KBM-7 (cell line): ENCODE results near the gene PTPRM.
A peak's percentile ranks its signal among the peaks of the same experiment; 100 is the strongest.

ENCODE experiments used
- DNase-seq: peaks from one replicate; pipeline ENCODE4 v3.0.0-alpha.2; 2015
- in situ Hi-C: fragments of 300-500 bp; cut with MboI; formaldehyde crosslinking; loops from 2 replicates; pipeline ENCODE4 v1.14.3; 2020; ENCODE audit warnings: low sequenced_read_pairs, low pct_unique_long_range_greater_than_20kb, mixed read lengths

PTPRM gene

GRCh38 chr18:8080092-8080491 lies 513.0 kb downstream of the PTPRM start:
- no peak for DNase-seq
- in situ Hi-C loops: no loop called here

- in situ Hi-C loops: no loop called here
- DNase-seq: no peak
These were observed 514.2 kb downstream of the PTPRM start for GRCh38 chr18:8081267-8081666.

- no peak for DNase-seq
- in situ Hi-C loops: no loop called here
These were observed 514.9 kb downstream of the PTPRM start for GRCh38 chr18:8081872-8082553.

- peak; percentile 20 for DNase-seq
- in situ Hi-C loops: no loop called here
These were observed 517.0 kb downstream of the PTPRM start for GRCh38 chr18:8084160-8084559.

- in situ Hi-C loops: no loop called here
- no peak for DNase-seq
These were observed 521.5 kb downstream of the PTPRM start for GRCh38 chr18:8088626-8089025.

GRCh38 chr18:8091035-8091434 lies 523.9 kb downstream of the PTPRM start:
- in situ Hi-C loops: no loop called here
- no peak for DNase-seq

- in situ Hi-C loops: no loop called here
- DNase-seq: no peak
These were observed 528.9 kb downstream of the PTPRM start for GRCh38 chr18:8095947-8096570.

- in situ Hi-C loops: no loop called here
- no peak for DNase-seq
These were observed 530.3 kb downstream of the PTPRM start for GRCh38 chr18:8097399-8097798.

GRCh38 chr18:8097927-8098326 lies 530.8 kb downstream of the PTPRM start:
- in situ Hi-C loops: no loop called here
- DNase-seq: no peak

- in situ Hi-C loops: no loop called here
- DNase-seq: no peak
These were observed 539.5 kb downstream of the PTPRM start for GRCh38 chr18:8106603-8107002.

GRCh38 chr18:8107426-8107825 lies 540.3 kb downstream of the PTPRM start:
- no peak for DNase-seq
- in situ Hi-C loops: no loop called here

GRCh38 chr18:8114480-8114879 lies 547.4 kb downstream of the PTPRM start:
- DNase-seq: no peak
- in situ Hi-C loops: no loop called here

- in situ Hi-C loops: no loop called here
- no peak for DNase-seq
These were observed 549.4 kb downstream of the PTPRM start for GRCh38 chr18:8116341-8117005.

GRCh38 chr18:8117006-8117371 lies 549.9 kb downstream of the PTPRM start:
- in situ Hi-C loops: no loop called here
- no peak for DNase-seq

GRCh38 chr18:8121101-8121500 lies 554.0 kb downstream of the PTPRM start:
- in situ Hi-C loops: no loop called here
- no peak for DNase-seq

GRCh38 chr18:8121942-8122480 lies 554.9 kb downstream of the PTPRM start:
- in situ Hi-C loops: no loop called here
- DNase-seq: no peak

- in situ Hi-C loops: no loop called here
- no peak for DNase-seq
These were observed 557.4 kb downstream of the PTPRM start for GRCh38 chr18:8124232-8125146.

GRCh38 chr18:8130096-8130495 lies 563.0 kb downstream of the PTPRM start:
- in situ Hi-C loops: no loop called here
- DNase-seq: no peak

GRCh38 chr18:8133032-8133431 lies 565.9 kb downstream of the PTPRM start:
- no peak for DNase-seq
- in situ Hi-C loops: no loop called here
